ENCODE measurements around the gene BTBD2.

BTBD2 gene

GRCh38 chr19:1997353-1998233 is 17.9 kb downstream of the BTBD2 start:
- TF ChIP-seq CTCF (IDR thresholded peaks at IDR 0.05), result no peak
- Histone ChIP-seq H3K36me3 (peaks cover 33 to 94% (median 48%) of the 10 kb centered on the region in 3 donors), H3K4me1 (no peaks in the 10 kb centered on the region), H3K4me3 (no peak overlapping the region), H3K27ac (no peak overlapping the region), H3K27me3 (no peaks in the 10 kb centered on the region), H3K9me3 (no peaks in the 10 kb centered on the region)
- DNase-seq, result no peak
- intact Hi-C loops (cut with DNase I; ENCODE audit: low total_unique reads), result no loop called here

GRCh38 chr19:1992759-1993260 is 22.7 kb downstream of the BTBD2 start:
- H3K27ac ChIP-seq, result no peak overlapping the region
- no peaks in the 10 kb centered on the region for H3K4me1 ChIP-seq
- H3K9me3 ChIP-seq, result no peaks in the 10 kb centered on the region
- H3K36me3 ChIP-seq, result peaks cover 48 to 96% (median 62%) of the 10 kb centered on the region in 3 donors
- H3K4me3 ChIP-seq, result no peak overlapping the region
- intact Hi-C loops (cut with DNase I; ENCODE audit: low total_unique reads), result no loop called here
- no peak for DNase-seq
- H3K27me3 ChIP-seq, result no peaks in the 10 kb centered on the region
- TF ChIP-seq CTCF (IDR thresholded peaks at IDR 0.05), result no peak

- H3K27me3 ChIP-seq, result no peaks in the 10 kb centered on the region
- no peak overlapping the region for H3K27ac ChIP-seq
- H3K4me3 ChIP-seq, result no peak overlapping the region
- DNase-seq, result no peak
- H3K36me3 ChIP-seq, result peaks cover 49 to 97% (median 72%) of the 10 kb centered on the region in 3 donors
- H3K9me3 ChIP-seq, result no peaks in the 10 kb centered on the region
- intact Hi-C loops (cut with DNase I; ENCODE audit: low total_unique reads), result no loop called here
- no peak for TF ChIP-seq CTCF (IDR thresholded peaks at IDR 0.05)
- H3K4me1 ChIP-seq, result no peaks in the 10 kb centered on the region
These were observed 24.2 kb downstream of the BTBD2 start for GRCh38 chr19:1991018-1991913.

GRCh38 chr19:1990230-1991017 is 25.1 kb downstream of the BTBD2 start:
- Histone ChIP-seq H3K36me3 (peaks cover 51 to 97% (median 75%) of the 10 kb centered on the region in 3 donors), H3K4me1 (no peaks in the 10 kb centered on the region), H3K4me3 (no peak overlapping the region), H3K27ac (no peak overlapping the region), H3K27me3 (no peaks in the 10 kb centered on the region), H3K9me3 (no peaks in the 10 kb centered on the region)
- intact Hi-C loops (cut with DNase I; ENCODE audit: low total_unique reads), result no loop called here
- TF ChIP-seq CTCF (IDR thresholded peaks at IDR 0.05), result no peak
- no peak for DNase-seq
